Lung (tissue), 12 donors: ENCODE data around the gene CENPV. TPM values are rescaled to one million over a fixed set of nuclear protein-coding genes. Genes with fewer than 3 reads are reported as not detected.

Source experiments
- ATAC-seq: fragments of 200-7000 bp; cut with Tn5 transposase; one replicate; pipeline ENCODE4 v1.9.1; 2020; ENCODE audit warnings: moderate number of reproducible peaks; ENCODE audit not compliant: insufficient read depth, low FRiP score
- DNase-seq, 3 donors: peaks; one replicate each; pipeline ENCODE4 v3.0.0-alpha.2; 2013 to 2017
- H3K27ac ChIP-seq, 2 donors: one replicate each; pipeline ENCODE4 v1.5.1; 2013; ENCODE audit warnings: mild to moderate bottlenecking in 2 of 2, moderate library complexity in 2 of 2, control low read depth in 1 of 2, inconsistent platforms in 1 of 2, low read depth in 1 of 2, low read length in 1 of 2
- H3K27me3 ChIP-seq, 3 donors: one replicate each; pipeline ENCODE4 v1.5.1; 2013; ENCODE audit warnings: low read length in 2 of 3; ENCODE audit not compliant: control insufficient read depth in 3 of 3, insufficient read depth in 3 of 3
- H3K36me3 ChIP-seq, 4 donors: one replicate each; pipeline ENCODE4 v1.5.1; 2013; ENCODE audit warnings: low read length in 4 of 4, mild to moderate bottlenecking in 1 of 4, moderate library complexity in 1 of 4; ENCODE audit not compliant: control insufficient read depth in 4 of 4, insufficient read depth in 4 of 4
- H3K4me1 ChIP-seq, 5 donors: one replicate each; pipeline ENCODE4 v1.5.1; 2013; ENCODE audit warnings: low read length in 5 of 5, mild to moderate bottlenecking in 2 of 5, moderate library complexity in 1 of 5; ENCODE audit not compliant: control insufficient read depth in 5 of 5, insufficient read depth in 5 of 5
- H3K4me3 ChIP-seq: one replicate; pipeline ENCODE4 v1.5.1; 2013; ENCODE audit warnings: mild to moderate bottlenecking, control low read depth, moderate library complexity
- H3K9ac ChIP-seq, 2 donors: one replicate each; pipeline ENCODE4 v1.5.1; 2013; ENCODE audit warnings: low read length in 2 of 2, control low read depth in 1 of 2; ENCODE audit not compliant: insufficient read depth in 1 of 2
- H3K9me3 ChIP-seq, 4 donors: one replicate each; pipeline ENCODE4 v1.5.1; 2013; ENCODE audit warnings: low read length in 3 of 4, mild to moderate bottlenecking in 1 of 4, moderate library complexity in 1 of 4; ENCODE audit not compliant: control insufficient read depth in 4 of 4, insufficient read depth in 3 of 4
- WGBS, 2 donors: extraction: QIAGEN DNeasy Blood & Tissue Kit; methylation state at CpG; one replicate each; pipeline ENCODE4 v1.1.7; 2013; 5-methylcytosine and 5-hydroxymethylcytosine counted together
- polyA plus RNA-seq, 2 donors: library from polyadenylated mRNA; stranded (reverse); fragments of 200-250 nt; gene quantifications; one replicate each; pipeline ENCODE4 v1.2.1, GENCODE V29; 2013
- total RNA-seq, 2 donors: library from RNA; depleted of rRNA in 1 of 2; stranded (reverse); fragments of >200 nt in 1 of 2; gene quantifications; one replicate each; pipeline ENCODE4 v1.2.1, GENCODE V29; 2014 to 2021
- TF ChIP-seq, protein P1 (sequence below): IDR thresholded peaks from 2 replicates; pipeline ENCODE4 v1.5.1; 2012; ENCODE audit warnings: mild to moderate bottlenecking; ENCODE audit errors: control extremely low read depth, extremely low read depth
- donor health status: control.
- donor health status: control.
- donor health status: Bipolar disorder and iron deficiency.
- donor health status: healthy.
- donor health status: DM: yes; HTN: yes; CAD: no.

The CENPV gene
- total and polyA plus RNA-seq, 4 donors = 10.1 to 16.8 (median 14.5) TPM

DNA sequence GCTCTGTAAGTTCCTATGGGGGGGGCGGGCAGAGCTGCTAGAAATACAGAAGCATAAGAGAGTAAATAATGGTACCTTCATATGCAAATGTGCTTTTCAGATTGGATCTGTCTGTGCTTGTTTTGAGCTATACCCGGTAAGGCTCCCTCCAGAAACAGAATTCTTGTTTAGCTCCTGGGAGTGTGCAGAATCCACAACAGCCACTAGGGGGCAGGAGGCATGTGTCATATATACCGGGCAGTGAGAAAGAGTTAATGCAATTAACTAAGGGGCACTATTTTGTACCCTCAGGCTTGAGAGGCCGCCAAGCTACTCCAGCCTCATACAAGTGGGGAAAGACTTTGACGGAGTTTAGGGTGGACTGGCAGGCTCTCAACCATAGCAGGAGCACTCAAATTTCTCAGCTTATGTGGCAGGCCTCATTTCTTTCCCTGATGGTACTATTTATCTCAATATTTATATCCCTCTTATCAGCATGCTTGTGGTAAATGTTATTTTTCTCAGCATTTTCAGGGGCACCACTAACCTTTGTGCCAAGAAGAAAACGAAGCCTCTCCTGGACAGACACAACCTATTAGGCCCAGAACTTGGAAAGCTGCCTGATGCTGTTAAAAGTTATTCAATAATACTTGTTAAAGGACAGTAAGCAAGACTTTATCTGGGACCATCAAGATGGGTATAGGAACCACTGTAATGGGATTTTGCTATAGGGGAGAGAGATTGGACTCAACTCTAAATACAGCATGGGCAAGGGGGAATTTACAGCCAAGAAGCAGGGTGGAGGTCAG, 10.7 kb upstream of the CENPV start:
- ATAC-seq (peak; percentile 72), DNase-seq (peak; percentile 83 to 86 (median 85))
- H3K36me3 ChIP-seq = no peaks in the 10 kb centered on the region
- peaks cover 0 to 13% (median 1%) of the 10 kb centered on the region in 5 donors for H3K4me1 ChIP-seq
- H3K27ac ChIP-seq = no peak overlapping the region
- no peaks in the 10 kb centered on the region for H3K27me3 ChIP-seq
- no peak overlapping the region for H3K4me3 ChIP-seq
- TF ChIP-seq, protein P1, sequence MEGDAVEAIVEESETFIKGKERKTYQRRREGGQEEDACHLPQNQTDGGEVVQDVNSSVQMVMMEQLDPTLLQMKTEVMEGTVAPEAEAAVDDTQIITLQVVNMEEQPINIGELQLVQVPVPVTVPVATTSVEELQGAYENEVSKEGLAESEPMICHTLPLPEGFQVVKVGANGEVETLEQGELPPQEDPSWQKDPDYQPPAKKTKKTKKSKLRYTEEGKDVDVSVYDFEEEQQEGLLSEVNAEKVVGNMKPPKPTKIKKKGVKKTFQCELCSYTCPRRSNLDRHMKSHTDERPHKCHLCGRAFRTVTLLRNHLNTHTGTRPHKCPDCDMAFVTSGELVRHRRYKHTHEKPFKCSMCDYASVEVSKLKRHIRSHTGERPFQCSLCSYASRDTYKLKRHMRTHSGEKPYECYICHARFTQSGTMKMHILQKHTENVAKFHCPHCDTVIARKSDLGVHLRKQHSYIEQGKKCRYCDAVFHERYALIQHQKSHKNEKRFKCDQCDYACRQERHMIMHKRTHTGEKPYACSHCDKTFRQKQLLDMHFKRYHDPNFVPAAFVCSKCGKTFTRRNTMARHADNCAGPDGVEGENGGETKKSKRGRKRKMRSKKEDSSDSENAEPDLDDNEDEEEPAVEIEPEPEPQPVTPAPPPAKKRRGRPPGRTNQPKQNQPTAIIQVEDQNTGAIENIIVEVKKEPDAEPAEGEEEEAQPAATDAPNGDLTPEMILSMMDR = peak; percentile 84
- 11 to 17% methylated on average over 6 of the region's 6 CpGs for WGBS, 2 donors
- H3K9me3 ChIP-seq = no peaks in the 10 kb centered on the region
- H3K9ac ChIP-seq = peak overlapping the region in 1 of 2 donors; percentile 19

GRCh38 chr17:16361874-16362273, 8.6 kb upstream of the CENPV start:
- peaks cover 0 to 13% (median 1%) of the 10 kb centered on the region in 5 donors for H3K4me1 ChIP-seq
- 85 to 95% methylated on average over 8 of the region's 8 CpGs for WGBS, 2 donors
- H3K27me3 ChIP-seq = no peaks in the 10 kb centered on the region
- ATAC-seq (no peak), DNase-seq (no peak)
- H3K9ac ChIP-seq = no peak overlapping the region
- H3K4me3 ChIP-seq = no peak overlapping the region
- no peaks in the 10 kb centered on the region for H3K36me3 ChIP-seq
- TF ChIP-seq, protein P1 = no peak
- no peaks in the 10 kb centered on the region for H3K9me3 ChIP-seq
- H3K27ac ChIP-seq = no peak overlapping the region

DNA sequence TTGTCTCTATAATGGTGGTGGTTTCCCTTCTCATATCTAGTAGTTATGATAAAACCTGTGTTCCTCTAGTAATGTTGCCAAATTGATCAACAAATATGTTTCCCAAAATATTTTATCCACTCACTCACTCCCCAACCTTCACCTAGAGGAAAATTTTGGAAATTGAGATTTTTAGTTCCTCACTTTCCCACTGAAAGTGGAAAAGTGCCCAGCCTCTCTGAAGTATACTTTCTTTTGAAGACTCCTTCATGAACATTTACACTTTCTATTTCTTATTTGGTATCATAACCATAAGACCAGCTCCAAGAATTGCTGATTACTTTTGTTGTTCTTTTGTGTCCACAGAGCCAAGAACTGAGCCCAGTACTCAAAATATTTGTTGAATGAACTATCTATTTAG, 5.1 kb upstream of the CENPV start:
- H3K27ac ChIP-seq = no peak overlapping the region
- H3K4me1 ChIP-seq = no peaks in the 10 kb centered on the region
- no peak overlapping the region for H3K4me3 ChIP-seq
- H3K36me3 ChIP-seq = no peaks in the 10 kb centered on the region
- ATAC-seq = no peak
- no peaks in the 10 kb centered on the region for H3K9me3 ChIP-seq
- H3K27me3 ChIP-seq = no peaks in the 10 kb centered on the region
- no peak overlapping the region for H3K9ac ChIP-seq
- TF ChIP-seq, protein P1 = no peak
- no peak for DNase-seq
